ENCODE measurements around the gene MCTP1.

MCTP1 gene

DNA sequence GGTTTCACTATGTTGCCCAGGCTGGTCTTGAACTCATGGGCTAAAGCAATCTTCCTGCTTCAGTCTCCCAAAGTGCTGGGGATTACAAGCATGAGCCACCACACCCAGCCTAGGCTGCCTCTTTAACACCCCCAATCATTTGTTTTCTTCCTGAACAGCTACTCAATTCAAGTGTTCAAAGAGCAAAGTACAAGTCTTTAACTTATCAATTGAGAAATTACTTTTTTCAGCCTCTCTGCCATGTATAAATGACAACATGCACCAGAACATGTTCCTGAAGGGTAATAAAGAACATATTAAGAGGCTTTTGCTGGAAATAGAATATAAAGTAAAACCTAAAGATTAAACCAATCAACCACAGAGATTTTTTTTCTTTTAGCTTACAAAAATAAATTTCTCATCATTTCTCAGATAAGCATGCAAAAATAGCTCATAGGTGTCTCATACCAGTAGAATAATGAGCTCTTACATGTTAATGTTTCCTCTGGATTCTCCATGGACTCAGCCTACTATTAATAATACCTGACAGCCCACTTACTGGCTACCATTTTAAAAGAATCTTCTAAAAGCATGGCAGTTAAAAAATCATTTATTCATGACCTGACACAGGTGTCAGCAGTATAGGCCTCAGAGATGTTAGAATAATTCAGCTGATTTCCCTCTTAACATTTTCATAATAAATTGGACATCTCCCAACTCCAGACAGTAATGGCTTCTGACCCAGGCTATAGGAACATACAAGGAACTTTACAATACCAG, 60.0 kb downstream of the MCTP1 start:
- H3K9me3 ChIP-seq: no peaks in the 10 kb centered on the region
- no peaks in the 10 kb centered on the region for H3K4me1 ChIP-seq
- no peak for DNase-seq
- H3K27me3 ChIP-seq: no peaks in the 10 kb centered on the region
- H3K36me3 ChIP-seq: no peaks in the 10 kb centered on the region
- TF ChIP-seq, protein P1, sequence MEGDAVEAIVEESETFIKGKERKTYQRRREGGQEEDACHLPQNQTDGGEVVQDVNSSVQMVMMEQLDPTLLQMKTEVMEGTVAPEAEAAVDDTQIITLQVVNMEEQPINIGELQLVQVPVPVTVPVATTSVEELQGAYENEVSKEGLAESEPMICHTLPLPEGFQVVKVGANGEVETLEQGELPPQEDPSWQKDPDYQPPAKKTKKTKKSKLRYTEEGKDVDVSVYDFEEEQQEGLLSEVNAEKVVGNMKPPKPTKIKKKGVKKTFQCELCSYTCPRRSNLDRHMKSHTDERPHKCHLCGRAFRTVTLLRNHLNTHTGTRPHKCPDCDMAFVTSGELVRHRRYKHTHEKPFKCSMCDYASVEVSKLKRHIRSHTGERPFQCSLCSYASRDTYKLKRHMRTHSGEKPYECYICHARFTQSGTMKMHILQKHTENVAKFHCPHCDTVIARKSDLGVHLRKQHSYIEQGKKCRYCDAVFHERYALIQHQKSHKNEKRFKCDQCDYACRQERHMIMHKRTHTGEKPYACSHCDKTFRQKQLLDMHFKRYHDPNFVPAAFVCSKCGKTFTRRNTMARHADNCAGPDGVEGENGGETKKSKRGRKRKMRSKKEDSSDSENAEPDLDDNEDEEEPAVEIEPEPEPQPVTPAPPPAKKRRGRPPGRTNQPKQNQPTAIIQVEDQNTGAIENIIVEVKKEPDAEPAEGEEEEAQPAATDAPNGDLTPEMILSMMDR (IDR thresholded peaks at IDR 0.05; ENCODE audit: low read depth, low read length): no peak
- no peak overlapping the region for H3K4me3 ChIP-seq (ENCODE audit: low read depth, low read length)

DNA sequence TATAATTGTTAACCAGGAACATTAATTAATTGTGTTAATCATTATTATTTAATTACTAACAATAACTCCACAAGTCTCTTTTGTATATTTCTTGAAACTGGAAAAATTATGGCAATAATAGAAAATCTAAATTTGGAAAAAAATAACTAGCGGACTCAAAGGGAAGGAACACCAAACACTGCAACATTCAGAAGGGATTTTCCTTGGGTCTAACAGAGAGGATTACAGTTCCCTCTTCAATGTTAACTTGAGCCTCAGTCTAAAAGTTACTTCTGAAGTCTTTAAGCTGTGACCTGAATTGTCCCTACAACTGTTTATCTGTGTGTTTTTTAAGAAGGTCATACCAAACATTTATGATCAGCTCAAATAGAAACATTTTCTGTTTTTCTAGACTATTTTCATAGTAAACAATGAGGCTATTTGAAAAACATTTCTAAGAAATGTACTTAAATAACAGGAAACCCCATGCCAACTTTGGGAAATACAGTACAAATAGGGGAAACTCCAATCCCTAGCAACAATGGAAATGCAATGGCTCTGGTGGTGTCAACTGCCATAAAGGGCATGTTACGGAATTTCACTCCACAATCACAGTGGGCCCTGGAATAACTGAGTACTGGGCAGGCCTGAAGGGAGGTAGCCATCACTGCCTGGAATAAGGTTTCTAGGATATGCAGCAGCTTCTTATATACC, 61.2 kb downstream of the MCTP1 start:
- TF ChIP-seq, protein P1 (IDR thresholded peaks at IDR 0.05; ENCODE audit: low read depth, low read length): no peak
- Histone ChIP-seq H3K4me3 (ENCODE audit: low read depth, low read length) (no peak overlapping the region), H3K36me3 (no peaks in the 10 kb centered on the region), H3K9me3 (no peaks in the 10 kb centered on the region), H3K27me3 (no peaks in the 10 kb centered on the region), H3K4me1 (no peaks in the 10 kb centered on the region)
- DNase-seq: no peak

DNA sequence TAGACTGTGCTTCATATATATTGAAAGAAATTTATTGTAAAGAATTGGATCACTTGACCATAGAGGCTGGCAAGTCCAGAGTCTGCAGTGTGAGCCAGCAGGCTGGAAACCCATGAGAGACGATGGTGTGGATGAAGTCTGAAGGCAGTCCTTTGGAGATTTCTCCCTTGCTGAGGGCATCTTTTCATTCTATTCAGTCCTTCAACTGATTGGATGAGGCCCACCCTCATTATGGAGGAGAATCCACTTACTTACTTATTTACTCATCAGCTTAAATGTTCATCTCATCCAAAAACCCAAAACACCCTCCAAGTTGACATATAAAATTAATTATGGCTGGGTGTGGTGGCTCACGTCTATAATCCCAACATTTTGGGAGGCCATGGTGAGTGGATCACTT, 62.1 kb downstream of the MCTP1 start:
- H3K9me3 ChIP-seq: no peaks in the 10 kb centered on the region
- no peak overlapping the region for H3K4me3 ChIP-seq (ENCODE audit: low read depth, low read length)
- TF ChIP-seq, protein P1 (IDR thresholded peaks at IDR 0.05; ENCODE audit: low read depth, low read length): no peak
- no peak for DNase-seq
- no peaks in the 10 kb centered on the region for H3K36me3 ChIP-seq
- peaks cover 3% of the 10 kb centered on the region; the same call in 1 of the 2 replicates for H3K27me3 ChIP-seq
- H3K4me1 ChIP-seq: no peaks in the 10 kb centered on the region

DNA sequence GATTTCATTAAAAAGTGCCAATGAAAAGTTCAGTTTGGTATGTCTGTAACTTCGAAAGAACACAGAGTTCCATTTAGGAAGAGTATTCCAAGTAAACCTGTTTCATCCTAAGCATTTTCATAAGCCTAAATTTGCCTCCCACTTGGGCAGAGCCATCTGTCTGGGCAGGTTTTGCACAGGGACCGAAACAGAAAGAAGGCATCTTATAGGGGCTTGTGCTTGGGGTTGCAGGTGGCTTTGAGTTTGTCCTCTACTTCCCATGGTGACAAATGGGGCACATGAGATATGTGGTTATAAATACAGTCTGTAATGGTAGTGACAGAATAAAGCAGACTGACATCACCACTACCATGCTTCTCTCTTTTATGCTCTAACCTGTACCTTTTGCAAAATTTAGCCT, 63.7 kb downstream of the MCTP1 start:
- H3K27me3 ChIP-seq: peaks cover 7% of the 10 kb centered on the region
- no peak overlapping the region for H3K4me3 ChIP-seq (ENCODE audit: low read depth, low read length)
- no peak for DNase-seq
- TF ChIP-seq, protein P1 (IDR thresholded peaks at IDR 0.05; ENCODE audit: low read depth, low read length): no peak
- H3K36me3 ChIP-seq: no peaks in the 10 kb centered on the region
- H3K9me3 ChIP-seq: no peaks in the 10 kb centered on the region
- no peaks in the 10 kb centered on the region for H3K4me1 ChIP-seq

DNA sequence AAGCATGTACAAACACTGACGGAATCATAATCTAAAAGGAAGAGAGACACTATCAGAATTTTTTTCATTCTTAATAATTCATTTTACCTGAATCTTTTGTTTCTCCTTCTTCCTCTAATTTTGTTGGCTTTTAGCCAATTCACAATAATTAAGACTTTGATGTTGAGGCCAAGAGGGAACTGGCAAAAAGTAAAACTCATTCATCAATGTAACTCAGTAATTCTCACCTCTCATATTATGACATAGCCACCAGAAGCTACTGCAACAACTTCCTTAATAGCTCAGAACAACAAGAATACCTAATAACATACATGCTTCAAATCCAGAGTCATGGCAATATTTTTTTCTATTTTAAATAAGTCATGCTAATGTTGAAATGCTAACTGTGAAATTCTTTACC, 64.5 kb downstream of the MCTP1 start:
- TF ChIP-seq, protein P1 (IDR thresholded peaks at IDR 0.05; ENCODE audit: low read depth, low read length): no peak
- no peaks in the 10 kb centered on the region for H3K36me3 ChIP-seq
- H3K9me3 ChIP-seq: no peaks in the 10 kb centered on the region
- DNase-seq: no peak
- no peaks in the 10 kb centered on the region for H3K4me1 ChIP-seq
- peaks cover 7% of the 10 kb centered on the region for H3K27me3 ChIP-seq
- no peak overlapping the region for H3K4me3 ChIP-seq (ENCODE audit: low read depth, low read length)

DNA sequence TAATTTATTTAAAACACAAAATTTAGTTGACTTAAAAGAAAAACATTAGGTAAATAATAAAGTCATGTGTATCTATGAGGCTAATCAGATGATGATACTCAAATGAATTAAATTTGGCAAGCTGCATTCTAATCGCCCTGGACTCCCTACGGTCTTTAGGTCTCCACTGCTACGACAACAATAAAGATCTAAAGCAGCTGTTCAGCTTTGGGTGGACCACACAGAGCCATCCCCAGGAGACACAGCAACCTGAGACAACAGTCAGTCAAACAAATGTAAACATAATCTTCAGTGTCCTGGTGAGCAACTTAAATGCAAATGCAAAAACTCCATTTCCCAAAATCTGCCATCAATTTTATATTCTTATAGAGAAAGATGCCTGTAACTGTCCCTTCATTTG, 65.5 kb downstream of the MCTP1 start:
- TF ChIP-seq, protein P1 (IDR thresholded peaks at IDR 0.05; ENCODE audit: low read depth, low read length): no peak
- Histone ChIP-seq H3K9me3 (no peaks in the 10 kb centered on the region), H3K27me3 (peaks cover 7% of the 10 kb centered on the region), H3K4me3 (ENCODE audit: low read depth, low read length) (no peak overlapping the region), H3K36me3 (no peaks in the 10 kb centered on the region), H3K4me1 (no peaks in the 10 kb centered on the region)
- no peak for DNase-seq

Data from BE2C (cell line).